Dedifferentiated amniotic fluid mesenchymal stem cell (primary cell): Measurements from ENCODE around the gene JAML.

Experiments used
- DNase-seq: peaks from one replicate; pipeline ENCODE4 v3.0.0-alpha.2; 2016; ENCODE audit errors: extremely low spot score

The JAML gene

GRCh38 chr11:118215765-118216164, 9.0 kb downstream of the JAML start:
- DNase-seq: no peak

GRCh38 chr11:118215262-118215661, 9.5 kb downstream of the JAML start:
- DNase-seq: no peak

GRCh38 chr11:118214210-118214914, 10.4 kb downstream of the JAML start:
- DNase-seq: no peak

- DNase-seq: no peak
These were observed 11.0 kb downstream of the JAML start for GRCh38 chr11:118213781-118214180.

- DNase-seq: no peak
These were observed 11.6 kb downstream of the JAML start for GRCh38 chr11:118213201-118213600.

GRCh38 chr11:118212781-118213191, 12.0 kb downstream of the JAML start:
- no peak for DNase-seq

- DNase-seq: no peak
These were observed 12.6 kb downstream of the JAML start for GRCh38 chr11:118212131-118212725.

- DNase-seq: no peak
These were observed 13.8 kb downstream of the JAML start for GRCh38 chr11:118211006-118211405.

- DNase-seq: no peak
These were observed 14.5 kb downstream of the JAML start for GRCh38 chr11:118210323-118210722.

- no peak for DNase-seq
These were observed 15.8 kb downstream of the JAML start for GRCh38 chr11:118209033-118209432.

GRCh38 chr11:118207079-118207478, 17.7 kb downstream of the JAML start:
- no peak for DNase-seq

GRCh38 chr11:118206391-118207031, 18.3 kb downstream of the JAML start:
- DNase-seq: no peak

- no peak for DNase-seq
These were observed 19.0 kb downstream of the JAML start for GRCh38 chr11:118205606-118206378.

GRCh38 chr11:118202599-118203422, 22.0 kb downstream of the JAML start:
- DNase-seq: no peak

- DNase-seq: no peak
These were observed 22.8 kb downstream of the JAML start for GRCh38 chr11:118201966-118202365.

GRCh38 chr11:118200901-118201680, 23.7 kb downstream of the JAML start:
- no peak for DNase-seq

- no peak for DNase-seq
These were observed 24.3 kb downstream of the JAML start for GRCh38 chr11:118200497-118200896.

GRCh38 chr11:118199135-118199534, 25.7 kb downstream of the JAML start:
- no peak for DNase-seq

- peak; percentile 39 for DNase-seq
These were observed 26.4 kb downstream of the JAML start for GRCh38 chr11:118198370-118198769.

GRCh38 chr11:118194835-118195627, 29.8 kb downstream of the JAML start:
- peak; percentile 87 for DNase-seq
